HUES48 (cell line): ENCODE measurements around the gene PF4V1.

Source experiments
- H3K27ac ChIP-seq: one replicate; pipeline ENCODE4 v1.7.0; 2013; ENCODE audit warnings: low read depth, low read length, inconsistent platforms
- H3K27me3 ChIP-seq: 2 replicates; pipeline ENCODE4 v1.6.1; 2013; ENCODE audit warnings: mild to moderate bottlenecking, low read length; ENCODE audit not compliant: control insufficient read depth, insufficient read depth
- H3K36me3 ChIP-seq: 2 replicates; pipeline ENCODE4 v1.6.1; 2013; ENCODE audit warnings: low read length; ENCODE audit not compliant: control insufficient read depth, insufficient read depth
- H3K4me1 ChIP-seq: 2 replicates; pipeline ENCODE4 v1.6.1; 2013; ENCODE audit warnings: mild to moderate bottlenecking, low read length; ENCODE audit not compliant: control insufficient read depth, insufficient read depth
- H3K4me3 ChIP-seq: 2 replicates; pipeline ENCODE4 v1.5.1; 2013; ENCODE audit warnings: mild to moderate bottlenecking, low read depth, low read length
- H3K9ac ChIP-seq: 2 replicates; pipeline ENCODE4 v1.6.1; 2013; ENCODE audit warnings: mild to moderate bottlenecking, low read depth, low read length, moderate library complexity
- H3K9me3 ChIP-seq: 2 replicates; pipeline ENCODE4 v1.6.1; 2013; ENCODE audit warnings: low read length; ENCODE audit not compliant: control insufficient read depth, insufficient read depth

PF4V1 gene

GRCh38 chr4:73860181-73860580 is 7.1 kb downstream of the PF4V1 start:
- H3K4me3 ChIP-seq, result no peak overlapping the region
- H3K9ac ChIP-seq, result no peak overlapping the region
- H3K4me1 ChIP-seq, result no peaks in the 10 kb centered on the region
- H3K9me3 ChIP-seq, result no peaks in the 10 kb centered on the region
- H3K36me3 ChIP-seq, result no peaks in the 10 kb centered on the region
- H3K27me3 ChIP-seq, result no peaks in the 10 kb centered on the region
- H3K27ac ChIP-seq, result no peak overlapping the region

GRCh38 chr4:73860917-73861316 is 7.8 kb downstream of the PF4V1 start:
- Histone ChIP-seq H3K4me1 (no peaks in the 10 kb centered on the region), H3K27me3 (no peaks in the 10 kb centered on the region), H3K9me3 (no peaks in the 10 kb centered on the region), H3K27ac (no peak overlapping the region), H3K9ac (no peak overlapping the region), H3K4me3 (no peak overlapping the region), H3K36me3 (no peaks in the 10 kb centered on the region)

GRCh38 chr4:73862322-73862721 is 9.2 kb downstream of the PF4V1 start:
- Histone ChIP-seq H3K9ac (no peak overlapping the region), H3K9me3 (no peaks in the 10 kb centered on the region), H3K36me3 (no peaks in the 10 kb centered on the region), H3K27me3 (no peaks in the 10 kb centered on the region), H3K4me3 (no peak overlapping the region), H3K4me1 (no peaks in the 10 kb centered on the region), H3K27ac (no peak overlapping the region)

GRCh38 chr4:73864365-73864764 is 11.3 kb downstream of the PF4V1 start:
- Histone ChIP-seq H3K9ac (no peak overlapping the region), H3K4me3 (no peak overlapping the region), H3K9me3 (no peaks in the 10 kb centered on the region), H3K27me3 (peaks cover 17% of the 10 kb centered on the region), H3K4me1 (peaks cover 3% of the 10 kb centered on the region; the same call in 1 of the 2 replicates), H3K36me3 (no peaks in the 10 kb centered on the region), H3K27ac (no peak overlapping the region)

GRCh38 chr4:73864961-73865360 is 11.9 kb downstream of the PF4V1 start:
- Histone ChIP-seq H3K4me3 (no peak overlapping the region), H3K9ac (no peak overlapping the region)

GRCh38 chr4:73865431-73866096 is 12.5 kb downstream of the PF4V1 start:
- Histone ChIP-seq H3K4me3 (no peak overlapping the region), H3K9me3 (no peaks in the 10 kb centered on the region), H3K27ac (no peak overlapping the region), H3K27me3 (peaks cover 28% of the 10 kb centered on the region), H3K36me3 (no peaks in the 10 kb centered on the region), H3K9ac (no peak overlapping the region), H3K4me1 (peaks cover 3% of the 10 kb centered on the region; the same call in 1 of the 2 replicates)

More at GRCh38 chr4:73864961-73865360, 11.9 kb downstream of the PF4V1 start:
- H3K4me1 ChIP-seq, result peaks cover 3% of the 10 kb centered on the region; the same call in 1 of the 2 replicates
- H3K9me3 ChIP-seq, result no peaks in the 10 kb centered on the region
- H3K27ac ChIP-seq, result no peak overlapping the region
- no peaks in the 10 kb centered on the region for H3K36me3 ChIP-seq
- H3K27me3 ChIP-seq, result peaks cover 23% of the 10 kb centered on the region

GRCh38 chr4:73866246-73866645 is 13.2 kb downstream of the PF4V1 start:
- no peaks in the 10 kb centered on the region for H3K36me3 ChIP-seq
- no peaks in the 10 kb centered on the region for H3K9me3 ChIP-seq
- no peak overlapping the region for H3K27ac ChIP-seq
- no peak overlapping the region for H3K9ac ChIP-seq
- H3K4me1 ChIP-seq, result peaks cover 3% of the 10 kb centered on the region; the same call in 1 of the 2 replicates
- H3K27me3 ChIP-seq, result peaks cover 28% of the 10 kb centered on the region
- no peak overlapping the region for H3K4me3 ChIP-seq

GRCh38 chr4:73867783-73868182 is 14.7 kb downstream of the PF4V1 start:
- H3K27ac ChIP-seq, result no peak overlapping the region
- no peaks in the 10 kb centered on the region for H3K9me3 ChIP-seq
- H3K36me3 ChIP-seq, result no peaks in the 10 kb centered on the region
- H3K4me3 ChIP-seq, result no peak overlapping the region
- peaks cover 3% of the 10 kb centered on the region; the same call in 1 of the 2 replicates for H3K4me1 ChIP-seq
- no peak overlapping the region for H3K9ac ChIP-seq
- peaks cover 28% of the 10 kb centered on the region for H3K27me3 ChIP-seq

- Histone ChIP-seq H3K27me3 (peaks cover 28% of the 10 kb centered on the region), H3K4me3 (peak overlapping the region; percentile 68), H3K9me3 (no peaks in the 10 kb centered on the region), H3K27ac (no peak overlapping the region), H3K36me3 (no peaks in the 10 kb centered on the region), H3K9ac (no peak overlapping the region), H3K4me1 (peaks cover 3% of the 10 kb centered on the region; the same call in 1 of the 2 replicates)
These were observed 15.4 kb downstream of the PF4V1 start for GRCh38 chr4:73868206-73869129.

GRCh38 chr4:73869130-73870055 is 16.3 kb downstream of the PF4V1 start, which contains the start of gene CXCL1:
Gene CXCL1 (plus strand): TSS chr4:73869393. CDS start chr4:73869471, 78 bp downstream.
- Histone ChIP-seq H3K27me3 (peaks cover 28% of the 10 kb centered on the region), H3K9ac (no peak within 1 kb of the TSS; the same call in 1 of the 2 replicates), H3K36me3 (no peaks in the 10 kb centered on the region), H3K9me3 (no peaks in the 10 kb centered on the region), H3K4me1 (peaks cover 3% of the 10 kb centered on the region; the same call in 1 of the 2 replicates), H3K27ac (no peak within 1 kb of the TSS), H3K4me3 (peak within 1 kb of the TSS; percentile 68)
